GM23338 (cell line): ENCODE measurements around the gene MYO7B. TPM values are rescaled to one million over a fixed set of nuclear protein-coding genes. Genes with fewer than 3 reads are reported as not detected.

Experiments used
- ATAC-seq: fragments of 200-7000 bp; cut with Tn5 transposase; 3 replicates; pipeline ENCODE4 v1.9.1; 2020
- DNase-seq: peaks from one replicate; pipeline ENCODE4 v3.0.0-alpha.2; 2015; ENCODE audit warnings: low spot score
- H2AFZ ChIP-seq: fragments of 200-600 bp; sonication (generic); 2 replicates; pipeline ENCODE4 v1.8.0; 2016; ENCODE audit warnings: antibody characterized with exemption, mild to moderate bottlenecking, moderate library complexity
- H3F3A ChIP-seq: fragments of 200-600 bp; sonication (generic); replicated peaks from 2 replicates; pipeline ENCODE4 v1.8.0; 2017; ENCODE audit warnings: antibody characterized with exemption, mixed run types, low read depth
- H3K27ac ChIP-seq: fragments of 200-600 bp; sonication (generic); 2 replicates; pipeline ENCODE4 v1.6.1; 2016; ENCODE audit warnings: low read depth
- H3K27me3 ChIP-seq: fragments of 200-600 bp; sonication (generic); 2 replicates; pipeline ENCODE4 v1.8.0; 2016; ENCODE audit warnings: mild to moderate bottlenecking, mixed run types, moderate library complexity; ENCODE audit not compliant: insufficient read depth
- H3K36me3 ChIP-seq: fragments of 200-600 bp; sonication (generic); 2 replicates; pipeline ENCODE4 v1.8.0; 2016; ENCODE audit warnings: mild to moderate bottlenecking; ENCODE audit not compliant: insufficient read depth
- H3K4me1 ChIP-seq: fragments of 200-600 bp; sonication (generic); 2 replicates; pipeline ENCODE4 v1.8.0; 2016; ENCODE audit warnings: mild to moderate bottlenecking, moderate library complexity; ENCODE audit not compliant: insufficient read depth
- H3K4me2 ChIP-seq: fragments of 200-600 bp; sonication (generic); 2 replicates; pipeline ENCODE4 v1.7.1; 2017; ENCODE audit warnings: mixed run types
- H3K4me3 ChIP-seq: fragments of 200-600 bp; sonication (generic); 2 replicates; pipeline ENCODE4 v1.6.1; 2016; ENCODE audit warnings: mixed run types
- H3K79me2 ChIP-seq: fragments of 200-600 bp; sonication (generic); replicated peaks from 2 replicates; pipeline ENCODE4 v1.8.0; 2017; ENCODE audit warnings: mild to moderate bottlenecking; ENCODE audit not compliant: insufficient read depth
- H3K9me2 ChIP-seq: fragments of 200-600 bp; sonication (generic); 2 replicates; pipeline ENCODE4 v1.8.0; 2017; ENCODE audit not compliant: insufficient read depth
- H4K20me1 ChIP-seq: fragments of 200-600 bp; sonication (generic); replicated peaks from 2 replicates; pipeline ENCODE4 v1.8.0; 2017; ENCODE audit warnings: mild to moderate bottlenecking; ENCODE audit not compliant: insufficient read depth
- H3K27ac Mint-ChIP-seq: 2 replicates; pipeline ENCODE4 v1.8.0; 2020; ENCODE audit warnings: inconsistent platforms, mild to moderate bottlenecking, moderate library complexity, mixed read lengths
- H3K27me3 Mint-ChIP-seq: 3 replicates; pipeline ENCODE4 v1.8.0; 2022; ENCODE audit warnings: low read depth, mild to moderate bottlenecking, moderate library complexity, mixed read lengths, inconsistent platforms; ENCODE audit not compliant: insufficient read depth, poor library complexity
- H3K36me3 Mint-ChIP-seq: 3 replicates; pipeline ENCODE4 v1.8.0; 2021; ENCODE audit warnings: low read depth, mild to moderate bottlenecking, inconsistent platforms, moderate library complexity, mixed read lengths
- H3K4me1 Mint-ChIP-seq: 3 replicates; pipeline ENCODE4 v1.8.0; 2020; ENCODE audit warnings: mild to moderate bottlenecking, inconsistent platforms, mixed read lengths
- H3K4me3 Mint-ChIP-seq: 3 replicates; pipeline ENCODE4 v1.8.0; 2021; ENCODE audit warnings: moderate library complexity, mild to moderate bottlenecking, inconsistent platforms, mixed read lengths
- H3K9me3 Mint-ChIP-seq: 3 replicates; pipeline ENCODE4 v1.8.0; 2020; ENCODE audit warnings: moderate library complexity, mild to moderate bottlenecking, inconsistent platforms, mixed read lengths
- CREB1 ChIP-seq: fragments of 250-450 bp; sonication (Bioruptor Pico); IDR thresholded peaks from 2 replicates; pipeline ENCODE4 v1.5.0; 2020; ENCODE audit warnings: low read depth, mild to moderate bottlenecking, moderate library complexity
- CTCF ChIP-seq, 2 experiments: fragments of 200-600 bp in 1 of 2; sonication (generic) in 1 of 2; conservative IDR thresholded peaks; 2 replicates each; pipeline versions ENCODE4 v1.5.1 to v1.6.1; 2016 to 2017; ENCODE audit warnings: antibody characterized with exemption in 2 of 2, low read depth in 2 of 2, mild to moderate bottlenecking in 2 of 2, moderate library complexity in 1 of 2
- ETS1 ChIP-seq: IDR thresholded peaks from 2 replicates; pipeline ENCODE4 v1.6.1; 2016; ENCODE audit warnings: antibody characterized with exemption
- EZH2 ChIP-seq: fragments of 200-600 bp; sonication (generic); IDR thresholded peaks from one replicate; pipeline ENCODE4 v1.8.0; 2017; ENCODE audit warnings: antibody characterized with exemption, mild to moderate bottlenecking, low read depth; ENCODE audit not compliant: unreplicated experiment
- EZH2phosphoT487 ChIP-seq: fragments of 200-600 bp; sonication (generic); IDR thresholded peaks from one replicate; pipeline ENCODE4 v1.8.1; 2018; ENCODE audit warnings: antibody characterized with exemption; ENCODE audit not compliant: unreplicated experiment
- JUNB ChIP-seq: IDR thresholded peaks from one replicate; pipeline ENCODE4 v1.6.1; 2016; ENCODE audit warnings: antibody characterized with exemption; ENCODE audit not compliant: unreplicated experiment
- NANOG ChIP-seq: IDR thresholded peaks from 2 replicates; pipeline ENCODE4 v1.6.1; 2016; ENCODE audit warnings: antibody characterized with exemption, borderline replicate concordance
- POLR2AphosphoS5 ChIP-seq: IDR thresholded peaks from 2 replicates; pipeline ENCODE4 v1.6.1; 2016; ENCODE audit warnings: antibody characterized with exemption, low read depth
- REST ChIP-seq: IDR thresholded peaks from one replicate; pipeline ENCODE4 v1.6.1; 2018; ENCODE audit warnings: antibody characterized with exemption; ENCODE audit not compliant: unreplicated experiment
- STAT1 ChIP-seq: IDR thresholded peaks from one replicate; pipeline ENCODE4 v1.6.1; 2016; ENCODE audit warnings: antibody characterized with exemption; ENCODE audit not compliant: unreplicated experiment
- ZNF331 ChIP-seq: fragments of 250-450 bp; sonication (Bioruptor Pico); IDR thresholded peaks from 2 replicates; pipeline ENCODE4 v1.5.0; 2020; ENCODE audit warnings: low read depth, mild to moderate bottlenecking, moderate library complexity
- polyA plus RNA-seq: library from polyadenylated mRNA; unstranded; fragments of >200 nt; fragmentation: Nextera tagmentation; extraction: Ambion mirVana; gene quantifications from 2 replicates; pipeline ENCODE4 v1.2.1, GENCODE V29; 2016
- total RNA-seq: library from RNA; depleted of rRNA; stranded (reverse); fragments of >200 nt; shearing (Covaris generic); gene quantifications from 2 replicates; pipeline ENCODE4 v1.2.3, GENCODE V29; 2014
- TF ChIP-seq, protein P1 (sequence below): fragments of 250-450 bp; sonication (Bioruptor Pico); IDR thresholded peaks from 2 replicates; pipeline ENCODE4 v1.5.0; 2020; ENCODE audit warnings: mild to moderate bottlenecking, moderate library complexity

MYO7B gene
- total and polyA plus RNA-seq, 2 experiments from 2014 or later, result not detected

GRCh38 chr2:127679680-127680361 is 144.3 kb downstream of the MYO7B start (continued):
- TF ChIP-seq, protein P1, sequence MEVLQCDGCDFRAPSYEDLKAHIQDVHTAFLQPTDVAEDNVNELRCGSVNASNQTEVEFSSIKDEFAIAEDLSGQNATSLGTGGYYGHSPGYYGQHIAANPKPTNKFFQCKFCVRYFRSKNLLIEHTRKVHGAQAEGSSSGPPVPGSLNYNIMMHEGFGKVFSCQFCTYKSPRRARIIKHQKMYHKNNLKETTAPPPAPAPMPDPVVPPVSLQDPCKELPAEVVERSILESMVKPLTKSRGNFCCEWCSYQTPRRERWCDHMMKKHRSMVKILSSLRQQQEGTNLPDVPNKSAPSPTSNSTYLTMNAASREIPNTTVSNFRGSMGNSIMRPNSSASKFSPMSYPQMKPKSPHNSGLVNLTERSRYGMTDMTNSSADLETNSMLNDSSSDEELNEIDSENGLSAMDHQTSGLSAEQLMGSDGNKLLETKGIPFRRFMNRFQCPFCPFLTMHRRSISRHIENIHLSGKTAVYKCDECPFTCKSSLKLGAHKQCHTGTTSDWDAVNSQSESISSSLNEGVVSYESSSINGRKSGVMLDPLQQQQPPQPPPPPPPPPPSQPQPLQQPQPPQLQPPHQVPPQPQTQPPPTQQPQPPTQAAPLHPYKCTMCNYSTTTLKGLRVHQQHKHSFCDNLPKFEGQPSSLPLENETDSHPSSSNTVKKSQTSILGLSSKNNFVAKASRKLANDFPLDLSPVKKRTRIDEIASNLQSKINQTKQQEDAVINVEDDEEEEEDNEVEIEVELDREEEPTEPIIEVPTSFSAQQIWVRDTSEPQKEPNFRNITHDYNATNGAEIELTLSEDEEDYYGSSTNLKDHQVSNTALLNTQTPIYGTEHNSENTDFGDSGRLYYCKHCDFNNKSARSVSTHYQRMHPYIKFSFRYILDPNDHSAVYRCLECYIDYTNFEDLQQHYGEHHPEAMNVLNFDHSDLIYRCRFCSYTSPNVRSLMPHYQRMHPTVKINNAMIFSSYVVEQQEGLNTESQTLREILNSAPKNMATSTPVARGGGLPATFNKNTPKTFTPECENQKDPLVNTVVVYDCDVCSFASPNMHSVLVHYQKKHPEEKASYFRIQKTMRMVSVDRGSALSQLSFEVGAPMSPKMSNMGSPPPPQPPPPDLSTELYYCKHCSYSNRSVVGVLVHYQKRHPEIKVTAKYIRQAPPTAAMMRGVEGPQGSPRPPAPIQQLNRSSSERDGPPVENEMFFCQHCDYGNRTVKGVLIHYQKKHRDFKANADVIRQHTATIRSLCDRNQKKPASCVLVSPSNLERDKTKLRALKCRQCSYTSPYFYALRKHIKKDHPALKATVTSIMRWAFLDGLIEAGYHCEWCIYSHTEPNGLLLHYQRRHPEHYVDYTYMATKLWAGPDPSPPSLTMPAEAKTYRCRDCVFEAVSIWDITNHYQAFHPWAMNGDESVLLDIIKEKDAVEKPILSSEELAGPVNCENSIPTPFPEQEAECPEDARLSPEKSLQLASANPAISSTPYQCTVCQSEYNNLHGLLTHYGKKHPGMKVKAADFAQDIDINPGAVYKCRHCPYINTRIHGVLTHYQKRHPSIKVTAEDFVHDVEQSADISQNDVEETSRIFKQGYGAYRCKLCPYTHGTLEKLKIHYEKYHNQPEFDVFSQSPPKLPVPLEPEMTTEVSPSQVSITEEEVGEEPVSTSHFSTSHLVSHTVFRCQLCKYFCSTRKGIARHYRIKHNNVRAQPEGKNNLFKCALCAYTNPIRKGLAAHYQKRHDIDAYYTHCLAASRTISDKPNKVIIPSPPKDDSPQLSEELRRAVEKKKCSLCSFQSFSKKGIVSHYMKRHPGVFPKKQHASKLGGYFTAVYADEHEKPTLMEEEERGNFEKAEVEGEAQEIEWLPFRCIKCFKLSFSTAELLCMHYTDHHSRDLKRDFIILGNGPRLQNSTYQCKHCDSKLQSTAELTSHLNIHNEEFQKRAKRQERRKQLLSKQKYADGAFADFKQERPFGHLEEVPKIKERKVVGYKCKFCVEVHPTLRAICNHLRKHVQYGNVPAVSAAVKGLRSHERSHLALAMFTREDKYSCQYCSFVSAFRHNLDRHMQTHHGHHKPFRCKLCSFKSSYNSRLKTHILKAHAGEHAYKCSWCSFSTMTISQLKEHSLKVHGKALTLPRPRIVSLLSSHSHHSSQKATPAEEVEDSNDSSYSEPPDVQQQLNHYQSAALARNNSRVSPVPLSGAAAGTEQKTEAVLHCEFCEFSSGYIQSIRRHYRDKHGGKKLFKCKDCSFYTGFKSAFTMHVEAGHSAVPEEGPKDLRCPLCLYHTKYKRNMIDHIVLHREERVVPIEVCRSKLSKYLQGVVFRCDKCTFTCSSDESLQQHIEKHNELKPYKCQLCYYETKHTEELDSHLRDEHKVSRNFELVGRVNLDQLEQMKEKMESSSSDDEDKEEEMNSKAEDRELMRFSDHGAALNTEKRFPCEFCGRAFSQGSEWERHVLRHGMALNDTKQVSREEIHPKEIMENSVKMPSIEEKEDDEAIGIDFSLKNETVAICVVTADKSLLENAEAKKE, result no peak
- TF ChIP-seq EZH2 (no peak), ZNF331 (CRISPR knock-in tag) (no peak)

DNA sequence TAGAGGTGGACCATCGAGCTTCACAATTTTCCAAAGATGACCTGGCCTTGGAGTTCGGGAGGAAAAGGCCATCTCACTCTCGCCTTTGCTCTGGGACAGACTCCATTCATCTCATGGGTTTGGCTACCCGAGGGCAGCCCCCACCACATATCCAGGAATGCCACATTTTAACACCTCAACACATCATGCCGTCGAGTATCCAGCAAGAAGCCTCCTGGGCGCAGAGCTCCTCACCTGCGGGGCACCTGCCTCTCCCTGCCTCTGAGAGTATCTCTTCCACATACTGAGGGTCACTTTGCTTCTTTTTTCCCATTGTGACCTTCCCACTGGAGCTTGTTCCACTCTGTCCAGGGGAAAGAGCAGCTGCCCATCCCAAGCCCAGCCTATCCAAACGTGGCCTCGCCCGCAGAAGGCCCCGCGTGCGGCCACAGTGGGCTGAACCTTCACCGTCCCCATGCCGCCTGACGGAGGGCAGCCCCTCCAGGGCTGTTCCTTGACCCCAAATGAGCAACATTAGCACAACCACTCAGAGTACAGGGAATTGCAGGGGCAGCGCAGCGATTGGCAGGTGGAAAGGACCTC is 145.3 kb downstream of the MYO7B start:
- no peak overlapping the region for H3K4me2 ChIP-seq
- no peak overlapping the region for H3K27ac ChIP-seq
- no peaks in the 10 kb centered on the region for H3K36me3 ChIP-seq
- H3K4me1 Mint-ChIP-seq, result peaks cover 9% of the 10 kb centered on the region
- H3K9me3 Mint-ChIP-seq, result no peaks in the 10 kb centered on the region
- H3K9me2 ChIP-seq, result no peaks in the 10 kb centered on the region
- peaks cover 23% of the 10 kb centered on the region for H3K27me3 ChIP-seq
- H3K36me3 Mint-ChIP-seq, result no peaks in the 10 kb centered on the region
- no peaks in the 10 kb centered on the region for H3F3A ChIP-seq
- DNase-seq, result no peak
- no peaks in the 10 kb centered on the region for H3K79me2 ChIP-seq
- no peaks in the 10 kb centered on the region for H4K20me1 ChIP-seq
- no peak overlapping the region; the same call in 1 of the 2 replicates for H2AFZ ChIP-seq
- ATAC-seq, result no peak
- H3K27me3 Mint-ChIP-seq, result peaks cover 24% of the 10 kb centered on the region
- H3K4me3 Mint-ChIP-seq, result no peak overlapping the region
- no peak overlapping the region for H3K27ac Mint-ChIP-seq
- no peak overlapping the region for H3K4me3 ChIP-seq
- peaks cover 5% of the 10 kb centered on the region for H3K4me1 ChIP-seq
- TF ChIP-seq EZH2, result no peak
- no peak for TF ChIP-seq ETS1
- no peak for TF ChIP-seq POLR2AphosphoS5
- TF ChIP-seq JUNB, result no peak
- no peak for TF ChIP-seq EZH2phosphoT487
- TF ChIP-seq STAT1, result no peak
- TF ChIP-seq CTCF (conservative IDR thresholded peaks at IDR 0.05; ENCODE audit: low read depth in 2 of 2), result no peak
- TF ChIP-seq CREB1, result no peak
- no peak for TF ChIP-seq REST
- no peak for TF ChIP-seq ZNF331 (CRISPR knock-in tag)
- TF ChIP-seq NANOG, result no peak
